WTC11 (cell line): ENCODE results near the gene AGBL5. TPM values are rescaled to one million over a fixed set of nuclear protein-coding genes. Genes with fewer than 3 reads are reported as not detected.

Experiments used
- ATAC-seq: fragments of 200-7000 bp; cut with Tn5 transposase; 2 replicates; pipeline ENCODE4 v1.10.0; 2021; ENCODE audit warnings: mild to moderate bottlenecking, moderate library complexity
- CTCF ChIA-PET: fragments of 300-600 bp; sonication (Branson Sonifier 250); formaldehyde crosslinking; loops from one replicate; lab custom pipeline; 2021; ENCODE audit warnings: antibody characterized with exemption; lab: Charles Lee
- POLR2A ChIA-PET: fragments of 350-600 bp; sonication (Branson Sonifier 250); formaldehyde crosslinking; loops from one replicate; lab custom pipeline; 2021; ENCODE audit warnings: antibody characterized with exemption; lab: Charles Lee
- DNase-seq: peaks from one replicate; pipeline ENCODE4 v3.0.0; 2021; ENCODE audit warnings: low spot score
- H3K27ac Mint-ChIP-seq: 2 replicates; pipeline ENCODE4 v1.8.0; 2021; ENCODE audit warnings: mixed read lengths
- H3K27me3 Mint-ChIP-seq: 2 replicates; pipeline ENCODE4 v1.8.0; 2021; ENCODE audit warnings: low read depth, mild to moderate bottlenecking, moderate library complexity, mixed read lengths
- H3K36me3 Mint-ChIP-seq: 2 replicates; pipeline ENCODE4 v1.8.0; 2021; ENCODE audit warnings: mixed read lengths
- H3K4me1 Mint-ChIP-seq: 2 replicates; pipeline ENCODE4 v1.8.0; 2022; ENCODE audit warnings: mixed read lengths
- H3K4me3 Mint-ChIP-seq: 2 replicates; pipeline ENCODE4 v1.8.0; 2021; ENCODE audit warnings: mild to moderate bottlenecking, moderate library complexity, mixed read lengths
- H3K9me3 Mint-ChIP-seq: 2 replicates; pipeline ENCODE4 v1.8.0; 2021; ENCODE audit warnings: mixed read lengths
- IRF2 ChIP-seq: sonication (generic); formaldehyde crosslinking; IDR thresholded peaks from 2 replicates; pipeline ENCODE4 v1.8.0; 2022; ENCODE audit warnings: low read depth, missing genetic modification reagents, borderline replicate concordance
- KAT7 ChIP-seq: sonication (generic); formaldehyde crosslinking; IDR thresholded peaks from 2 replicates; pipeline ENCODE4 v1.8.1; 2023; ENCODE audit warnings: missing genetic modification reagents, mild to moderate bottlenecking, borderline replicate concordance
- NR1H2 ChIP-seq: sonication (generic); formaldehyde crosslinking; IDR thresholded peaks from 2 replicates; pipeline ENCODE4 v1.9.0; 2021; ENCODE audit warnings: mild to moderate bottlenecking, moderate library complexity, missing genetic modification reagents
- NR2C2 ChIP-seq: sonication (generic); formaldehyde crosslinking; IDR thresholded peaks from 2 replicates; pipeline ENCODE4 v1.8.0; 2022; ENCODE audit warnings: mild to moderate bottlenecking, missing genetic modification reagents
- PRRX2 ChIP-seq: fragments of 250-450 bp; sonication (Bioruptor Pico); IDR thresholded peaks from 2 replicates; pipeline ENCODE4 v1.8.0; 2021; ENCODE audit warnings: mild to moderate bottlenecking
- SMAD3 ChIP-seq: sonication (generic); formaldehyde crosslinking; IDR thresholded peaks from 2 replicates; pipeline ENCODE4 v1.8.0; 2022; ENCODE audit warnings: missing genetic modification reagents, mild to moderate bottlenecking, borderline replicate concordance
- SOX15 ChIP-seq: fragments of 250-450 bp; sonication (Bioruptor Pico); IDR thresholded peaks from 2 replicates; pipeline ENCODE4 v1.9.0; 2021; ENCODE audit warnings: mild to moderate bottlenecking
- ZNF232 ChIP-seq: sonication (generic); formaldehyde crosslinking; IDR thresholded peaks from 2 replicates; pipeline ENCODE4 v1.8.0; 2022; ENCODE audit warnings: mild to moderate bottlenecking, missing genetic modification reagents
- ZNF317 ChIP-seq: sonication (generic); formaldehyde crosslinking; IDR thresholded peaks from 2 replicates; pipeline ENCODE4 v1.8.1; 2023; ENCODE audit warnings: low read depth, mild to moderate bottlenecking, moderate library complexity, missing genetic modification reagents, borderline replicate concordance
- ZNF416 ChIP-seq: fragments of 250-450 bp; sonication (Bioruptor Pico); IDR thresholded peaks from 2 replicates; pipeline ENCODE4 v1.9.0; 2021; ENCODE audit warnings: mild to moderate bottlenecking, inconsistent platforms
- ZNF671 ChIP-seq: fragments of 250-450 bp; sonication (Bioruptor Pico); IDR thresholded peaks from 2 replicates; pipeline ENCODE4 v1.8.0; 2021; ENCODE audit warnings: mild to moderate bottlenecking
- total RNA-seq: library from RNA; stranded (reverse); gene quantifications from 3 replicates; pipeline ENCODE4 v1.2.3, GENCODE V29; 2021
- TF ChIP-seq, protein P1 (sequence below): sonication (generic); formaldehyde crosslinking; IDR thresholded peaks from 2 replicates; pipeline ENCODE4 v1.8.1; 2022; ENCODE audit warnings: low read depth, mild to moderate bottlenecking, moderate library complexity, missing genetic modification reagents, borderline replicate concordance
- TF ChIP-seq, protein P2 (sequence below): sonication (generic); formaldehyde crosslinking; IDR thresholded peaks from 2 replicates; pipeline ENCODE4 v1.8.1; 2023; ENCODE audit warnings: mild to moderate bottlenecking, missing genetic modification reagents
- TF ChIP-seq, protein P3 (sequence below): fragments of 250-450 bp; sonication (Bioruptor Pico); IDR thresholded peaks from 2 replicates; pipeline ENCODE4 v1.9.0; 2021; ENCODE audit warnings: mild to moderate bottlenecking
- TF ChIP-seq, protein P4 (sequence below): sonication (generic); formaldehyde crosslinking; conservative IDR thresholded peaks from 2 replicates; pipeline ENCODE4 v1.8.1; 2022; ENCODE audit warnings: mild to moderate bottlenecking, missing genetic modification reagents
- TF ChIP-seq, protein P5 (sequence below): sonication (generic); formaldehyde crosslinking; IDR thresholded peaks from 2 replicates; pipeline ENCODE4 v1.8.0; 2023; ENCODE audit warnings: missing genetic modification reagents, mild to moderate bottlenecking, borderline replicate concordance
- TF ChIP-seq, protein P6 (sequence below): fragments of 250-450 bp; sonication (Bioruptor Pico); conservative IDR thresholded peaks from 2 replicates; pipeline ENCODE4 v1.9.0; 2021; ENCODE audit warnings: mild to moderate bottlenecking
- TF ChIP-seq, protein P7 (sequence below): sonication (generic); formaldehyde crosslinking; IDR thresholded peaks from 2 replicates; pipeline ENCODE4 v1.8.1; 2023; ENCODE audit warnings: mild to moderate bottlenecking, missing genetic modification reagents
- TF ChIP-seq, protein P8 (sequence below): sonication (generic); formaldehyde crosslinking; IDR thresholded peaks from 2 replicates; pipeline ENCODE4 v1.8.0; 2023; ENCODE audit warnings: missing genetic modification reagents

Gene AGBL5
- total RNA-seq, 1 experiment from 2014 or later: 43.0 TPM

DNA sequence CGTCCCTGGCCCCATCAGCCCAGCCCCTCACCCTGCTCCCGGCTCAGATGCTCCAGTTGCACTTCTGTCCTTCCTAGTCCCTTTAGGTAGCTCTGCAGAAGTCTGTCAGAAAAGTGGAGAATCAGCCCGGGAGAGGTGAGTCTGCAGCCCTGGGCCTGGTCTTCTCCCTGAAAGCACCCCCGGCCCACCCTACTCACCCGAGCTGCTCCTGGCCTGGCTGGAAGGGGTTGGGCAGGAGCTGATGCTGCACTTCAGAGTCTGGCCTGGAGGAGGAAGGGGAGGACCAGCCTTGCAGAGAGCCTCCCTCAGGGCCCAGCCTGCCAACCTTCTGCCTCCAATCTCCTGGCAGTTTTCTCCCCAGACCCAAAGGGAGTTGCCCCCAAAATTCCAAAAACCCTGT is 50.9 kb downstream of the AGBL5 start:
- Mint-ChIP-seq H3K36me3 (no peaks in the 10 kb centered on the region), H3K4me1 (no peaks in the 10 kb centered on the region), H3K27me3 (0 out of 2 replicates have a peak, but pooled peaks cover 5% of the 10 kb centered on the region), H3K9me3 (no peaks in the 10 kb centered on the region), H3K27ac (no peak overlapping the region), H3K4me3 (no peak overlapping the region)
- no peak for DNase-seq
- ChIA-PET CTCF (interaction anchor here (0.7 to 3.9 kb wide), 5 partner anchors 22 to 178 kb away, joined by 3 to 39 read pairs (median 5); no protein-coding TSS in a partner anchor), POLR2A (interaction anchor here (0.8 to 1.2 kb wide), 2 partner anchors 39 to 100 kb away, joined by 3 to 4 read pairs; no protein-coding TSS in a partner anchor)
- ATAC-seq: no peak; the same call in 1 of the 2 replicates
- TF ChIP-seq SMAD3 (CRISPR knock-in tag): no peak
- TF ChIP-seq ZNF232 (CRISPR knock-in tag): no peak
- TF ChIP-seq, protein P1, sequence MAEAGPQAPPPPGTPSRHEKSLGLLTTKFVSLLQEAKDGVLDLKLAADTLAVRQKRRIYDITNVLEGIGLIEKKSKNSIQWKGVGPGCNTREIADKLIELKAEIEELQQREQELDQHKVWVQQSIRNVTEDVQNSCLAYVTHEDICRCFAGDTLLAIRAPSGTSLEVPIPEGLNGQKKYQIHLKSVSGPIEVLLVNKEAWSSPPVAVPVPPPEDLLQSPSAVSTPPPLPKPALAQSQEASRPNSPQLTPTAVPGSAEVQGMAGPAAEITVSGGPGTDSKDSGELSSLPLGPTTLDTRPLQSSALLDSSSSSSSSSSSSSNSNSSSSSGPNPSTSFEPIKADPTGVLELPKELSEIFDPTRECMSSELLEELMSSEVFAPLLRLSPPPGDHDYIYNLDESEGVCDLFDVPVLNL (CRISPR knock-in tag): no peak
- TF ChIP-seq, protein P2, sequence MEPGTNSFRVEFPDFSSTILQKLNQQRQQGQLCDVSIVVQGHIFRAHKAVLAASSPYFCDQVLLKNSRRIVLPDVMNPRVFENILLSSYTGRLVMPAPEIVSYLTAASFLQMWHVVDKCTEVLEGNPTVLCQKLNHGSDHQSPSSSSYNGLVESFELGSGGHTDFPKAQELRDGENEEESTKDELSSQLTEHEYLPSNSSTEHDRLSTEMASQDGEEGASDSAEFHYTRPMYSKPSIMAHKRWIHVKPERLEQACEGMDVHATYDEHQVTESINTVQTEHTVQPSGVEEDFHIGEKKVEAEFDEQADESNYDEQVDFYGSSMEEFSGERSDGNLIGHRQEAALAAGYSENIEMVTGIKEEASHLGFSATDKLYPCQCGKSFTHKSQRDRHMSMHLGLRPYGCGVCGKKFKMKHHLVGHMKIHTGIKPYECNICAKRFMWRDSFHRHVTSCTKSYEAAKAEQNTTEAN: no peak
- TF ChIP-seq ZNF416 (CRISPR knock-in tag): no peak
- TF ChIP-seq ZNF317 (CRISPR knock-in tag): no peak
- TF ChIP-seq IRF2 (CRISPR knock-in tag): no peak
- TF ChIP-seq, protein P3, sequence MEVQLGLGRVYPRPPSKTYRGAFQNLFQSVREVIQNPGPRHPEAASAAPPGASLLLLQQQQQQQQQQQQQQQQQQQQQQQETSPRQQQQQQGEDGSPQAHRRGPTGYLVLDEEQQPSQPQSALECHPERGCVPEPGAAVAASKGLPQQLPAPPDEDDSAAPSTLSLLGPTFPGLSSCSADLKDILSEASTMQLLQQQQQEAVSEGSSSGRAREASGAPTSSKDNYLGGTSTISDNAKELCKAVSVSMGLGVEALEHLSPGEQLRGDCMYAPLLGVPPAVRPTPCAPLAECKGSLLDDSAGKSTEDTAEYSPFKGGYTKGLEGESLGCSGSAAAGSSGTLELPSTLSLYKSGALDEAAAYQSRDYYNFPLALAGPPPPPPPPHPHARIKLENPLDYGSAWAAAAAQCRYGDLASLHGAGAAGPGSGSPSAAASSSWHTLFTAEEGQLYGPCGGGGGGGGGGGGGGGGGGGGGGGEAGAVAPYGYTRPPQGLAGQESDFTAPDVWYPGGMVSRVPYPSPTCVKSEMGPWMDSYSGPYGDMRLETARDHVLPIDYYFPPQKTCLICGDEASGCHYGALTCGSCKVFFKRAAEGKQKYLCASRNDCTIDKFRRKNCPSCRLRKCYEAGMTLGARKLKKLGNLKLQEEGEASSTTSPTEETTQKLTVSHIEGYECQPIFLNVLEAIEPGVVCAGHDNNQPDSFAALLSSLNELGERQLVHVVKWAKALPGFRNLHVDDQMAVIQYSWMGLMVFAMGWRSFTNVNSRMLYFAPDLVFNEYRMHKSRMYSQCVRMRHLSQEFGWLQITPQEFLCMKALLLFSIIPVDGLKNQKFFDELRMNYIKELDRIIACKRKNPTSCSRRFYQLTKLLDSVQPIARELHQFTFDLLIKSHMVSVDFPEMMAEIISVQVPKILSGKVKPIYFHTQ (CRISPR knock-in tag): no peak
- TF ChIP-seq, protein P4, sequence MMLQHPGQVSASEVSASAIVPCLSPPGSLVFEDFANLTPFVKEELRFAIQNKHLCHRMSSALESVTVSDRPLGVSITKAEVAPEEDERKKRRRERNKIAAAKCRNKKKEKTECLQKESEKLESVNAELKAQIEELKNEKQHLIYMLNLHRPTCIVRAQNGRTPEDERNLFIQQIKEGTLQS (CRISPR knock-in tag): no peak
- no peak for TF ChIP-seq SOX15 (CRISPR knock-in tag)
- no peak for TF ChIP-seq NR1H2
- TF ChIP-seq KAT7 (CRISPR knock-in tag): no peak
- TF ChIP-seq ZNF671 (CRISPR knock-in tag): no peak
- TF ChIP-seq, protein P5, sequence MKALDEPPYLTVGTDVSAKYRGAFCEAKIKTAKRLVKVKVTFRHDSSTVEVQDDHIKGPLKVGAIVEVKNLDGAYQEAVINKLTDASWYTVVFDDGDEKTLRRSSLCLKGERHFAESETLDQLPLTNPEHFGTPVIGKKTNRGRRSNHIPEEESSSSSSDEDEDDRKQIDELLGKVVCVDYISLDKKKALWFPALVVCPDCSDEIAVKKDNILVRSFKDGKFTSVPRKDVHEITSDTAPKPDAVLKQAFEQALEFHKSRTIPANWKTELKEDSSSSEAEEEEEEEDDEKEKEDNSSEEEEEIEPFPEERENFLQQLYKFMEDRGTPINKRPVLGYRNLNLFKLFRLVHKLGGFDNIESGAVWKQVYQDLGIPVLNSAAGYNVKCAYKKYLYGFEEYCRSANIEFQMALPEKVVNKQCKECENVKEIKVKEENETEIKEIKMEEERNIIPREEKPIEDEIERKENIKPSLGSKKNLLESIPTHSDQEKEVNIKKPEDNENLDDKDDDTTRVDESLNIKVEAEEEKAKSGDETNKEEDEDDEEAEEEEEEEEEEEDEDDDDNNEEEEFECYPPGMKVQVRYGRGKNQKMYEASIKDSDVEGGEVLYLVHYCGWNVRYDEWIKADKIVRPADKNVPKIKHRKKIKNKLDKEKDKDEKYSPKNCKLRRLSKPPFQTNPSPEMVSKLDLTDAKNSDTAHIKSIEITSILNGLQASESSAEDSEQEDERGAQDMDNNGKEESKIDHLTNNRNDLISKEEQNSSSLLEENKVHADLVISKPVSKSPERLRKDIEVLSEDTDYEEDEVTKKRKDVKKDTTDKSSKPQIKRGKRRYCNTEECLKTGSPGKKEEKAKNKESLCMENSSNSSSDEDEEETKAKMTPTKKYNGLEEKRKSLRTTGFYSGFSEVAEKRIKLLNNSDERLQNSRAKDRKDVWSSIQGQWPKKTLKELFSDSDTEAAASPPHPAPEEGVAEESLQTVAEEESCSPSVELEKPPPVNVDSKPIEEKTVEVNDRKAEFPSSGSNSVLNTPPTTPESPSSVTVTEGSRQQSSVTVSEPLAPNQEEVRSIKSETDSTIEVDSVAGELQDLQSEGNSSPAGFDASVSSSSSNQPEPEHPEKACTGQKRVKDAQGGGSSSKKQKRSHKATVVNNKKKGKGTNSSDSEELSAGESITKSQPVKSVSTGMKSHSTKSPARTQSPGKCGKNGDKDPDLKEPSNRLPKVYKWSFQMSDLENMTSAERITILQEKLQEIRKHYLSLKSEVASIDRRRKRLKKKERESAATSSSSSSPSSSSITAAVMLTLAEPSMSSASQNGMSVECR (CRISPR knock-in tag): no peak
- TF ChIP-seq NR2C2 (CRISPR knock-in tag): no peak

DNA sequence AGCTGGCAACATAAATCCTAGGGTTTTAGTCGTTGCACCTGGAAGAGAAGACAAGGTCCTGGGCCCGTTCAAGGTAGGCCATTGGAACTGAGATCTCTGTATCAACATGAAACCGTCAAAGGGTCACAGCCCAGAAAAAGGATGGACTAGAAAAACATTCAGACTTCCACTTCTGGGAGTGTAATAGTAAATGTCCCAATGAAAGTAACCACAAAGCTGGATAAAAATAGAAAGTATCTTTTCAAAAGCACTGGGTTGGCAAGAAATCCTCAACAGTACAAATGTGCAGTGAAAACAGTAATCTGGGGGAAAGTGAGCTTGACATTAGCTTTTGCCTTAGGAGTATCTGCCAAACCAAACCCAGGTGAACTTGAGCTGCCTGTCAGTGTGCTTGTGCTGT is 54.5 kb downstream of the AGBL5 start:
- ATAC-seq (no peak), DNase-seq (no peak)
- Mint-ChIP-seq H3K27ac (no peak overlapping the region), H3K4me3 (no peak overlapping the region), H3K9me3 (no peaks in the 10 kb centered on the region), H3K27me3 (0 out of 2 replicates have a peak, but pooled peaks cover 5% of the 10 kb centered on the region), H3K36me3 (no peaks in the 10 kb centered on the region), H3K4me1 (peaks cover 2% of the 10 kb centered on the region; the same call in 1 of the 2 replicates)
- POLR2A ChIA-PET: interaction anchor here (1.7 kb wide), 1 partner anchor 28 kb away, joined by 3 read pairs; the partner anchor contains the start of gene PREB
- CTCF ChIA-PET: interaction anchor here (0.9 to 2.2 kb wide), 3 partner anchors 28 to 85 kb away, joined by 5 read pairs; partner anchors contain the start of gene PREB
- TF ChIP-seq, protein P6, sequence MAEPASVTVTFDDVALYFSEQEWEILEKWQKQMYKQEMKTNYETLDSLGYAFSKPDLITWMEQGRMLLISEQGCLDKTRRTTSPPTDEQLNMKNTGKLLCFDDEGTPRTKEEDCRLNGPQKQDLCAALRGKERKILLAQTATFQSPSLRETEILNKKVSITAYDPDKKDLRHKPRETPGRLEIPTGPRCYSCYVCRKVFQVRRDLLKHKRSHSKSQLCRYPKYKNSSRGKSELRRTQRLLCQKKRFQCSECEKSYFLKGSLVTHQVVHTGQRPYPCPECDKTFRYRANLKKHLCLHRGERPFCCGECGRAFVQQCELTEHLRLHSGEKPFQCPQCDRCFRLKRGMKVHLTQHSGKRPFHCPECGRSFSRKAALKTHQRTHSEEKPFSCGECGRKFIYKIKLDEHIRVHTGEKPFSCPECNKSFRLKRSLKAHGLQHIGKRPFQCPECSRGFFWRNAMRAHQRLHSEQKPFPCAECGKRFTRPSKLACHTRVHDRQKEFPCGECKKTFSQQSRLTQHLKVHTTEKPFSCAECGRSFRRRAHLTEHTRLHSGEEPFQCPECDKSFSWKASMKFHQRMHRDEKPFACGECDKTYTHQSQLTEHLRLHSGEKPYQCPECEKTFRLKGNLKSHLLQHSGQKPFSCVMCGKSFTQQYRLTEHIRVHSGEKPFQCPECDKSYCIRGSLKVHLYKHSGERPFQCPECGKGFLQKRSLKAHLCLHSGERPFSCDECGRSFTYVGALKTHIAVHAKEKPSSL (CRISPR knock-in tag): no peak
- TF ChIP-seq PRRX2 (CRISPR knock-in tag): no peak
- TF ChIP-seq, protein P7, sequence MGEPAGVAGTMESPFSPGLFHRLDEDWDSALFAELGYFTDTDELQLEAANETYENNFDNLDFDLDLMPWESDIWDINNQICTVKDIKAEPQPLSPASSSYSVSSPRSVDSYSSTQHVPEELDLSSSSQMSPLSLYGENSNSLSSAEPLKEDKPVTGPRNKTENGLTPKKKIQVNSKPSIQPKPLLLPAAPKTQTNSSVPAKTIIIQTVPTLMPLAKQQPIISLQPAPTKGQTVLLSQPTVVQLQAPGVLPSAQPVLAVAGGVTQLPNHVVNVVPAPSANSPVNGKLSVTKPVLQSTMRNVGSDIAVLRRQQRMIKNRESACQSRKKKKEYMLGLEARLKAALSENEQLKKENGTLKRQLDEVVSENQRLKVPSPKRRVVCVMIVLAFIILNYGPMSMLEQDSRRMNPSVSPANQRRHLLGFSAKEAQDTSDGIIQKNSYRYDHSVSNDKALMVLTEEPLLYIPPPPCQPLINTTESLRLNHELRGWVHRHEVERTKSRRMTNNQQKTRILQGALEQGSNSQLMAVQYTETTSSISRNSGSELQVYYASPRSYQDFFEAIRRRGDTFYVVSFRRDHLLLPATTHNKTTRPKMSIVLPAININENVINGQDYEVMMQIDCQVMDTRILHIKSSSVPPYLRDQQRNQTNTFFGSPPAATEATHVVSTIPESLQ (CRISPR knock-in tag): no peak
- TF ChIP-seq, protein P8, sequence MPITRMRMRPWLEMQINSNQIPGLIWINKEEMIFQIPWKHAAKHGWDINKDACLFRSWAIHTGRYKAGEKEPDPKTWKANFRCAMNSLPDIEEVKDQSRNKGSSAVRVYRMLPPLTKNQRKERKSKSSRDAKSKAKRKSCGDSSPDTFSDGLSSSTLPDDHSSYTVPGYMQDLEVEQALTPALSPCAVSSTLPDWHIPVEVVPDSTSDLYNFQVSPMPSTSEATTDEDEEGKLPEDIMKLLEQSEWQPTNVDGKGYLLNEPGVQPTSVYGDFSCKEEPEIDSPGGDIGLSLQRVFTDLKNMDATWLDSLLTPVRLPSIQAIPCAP (CRISPR knock-in tag): no peak
